Activated CD4-positive, alpha-beta T cell treated with anti-CD3 and anti-CD28 coated beads, Interleukin-2, amount 10 ng/mL, durations not matched to agents 7 days and 5 days (primary cell): Measurements from ENCODE around the gene MVB12A. TPM values are rescaled to one million over a fixed set of nuclear protein-coding genes. Genes with fewer than 3 reads are reported as not detected.

ENCODE experiments used
- CTCF ChIA-PET: fragments of 350-600 bp; sonication (Branson Sonifier 250); formaldehyde crosslinking; loops from one replicate; lab custom pipeline; 2021; ENCODE audit warnings: antibody characterized with exemption; lab: Charles Lee
- POLR2A ChIA-PET: fragments of 350-600 bp; sonication (Branson Sonifier 250); formaldehyde crosslinking; loops from one replicate; lab custom pipeline; 2021; ENCODE audit warnings: antibody characterized with exemption; lab: Charles Lee
- DNase-seq: peaks from one replicate; pipeline ENCODE4 v3.0.0-alpha.2; 2020
- H3K27ac Mint-ChIP-seq: one replicate; pipeline ENCODE4 v1.8.0; 2021; ENCODE audit warnings: mild to moderate bottlenecking, moderate library complexity, mixed read lengths
- H3K27me3 Mint-ChIP-seq: one replicate; pipeline ENCODE4 v1.8.0; 2021; ENCODE audit warnings: mixed read lengths
- H3K36me3 Mint-ChIP-seq: one replicate; pipeline ENCODE4 v1.8.0; 2021; ENCODE audit warnings: low read depth, mixed read lengths
- H3K4me1 Mint-ChIP-seq: one replicate; pipeline ENCODE4 v1.8.0; 2021; ENCODE audit warnings: mixed read lengths
- H3K4me3 Mint-ChIP-seq: one replicate; pipeline ENCODE4 v1.8.0; 2021; ENCODE audit warnings: mild to moderate bottlenecking, moderate library complexity, mixed read lengths
- H3K9me3 Mint-ChIP-seq: one replicate; pipeline ENCODE4 v1.8.0; 2021; ENCODE audit warnings: mixed read lengths
- total RNA-seq, 2 experiments: library from RNA; stranded (reverse); gene quantifications; one replicate each; pipeline ENCODE4 v1.2.3, GENCODE V29; 2021

Gene MVB12A
- 10 to 100 TPM; 33.5 to 44.5 TPM for total RNA-seq

GRCh38 chr19:17419621-17420474 lies at the start of gene MVB12A:
Gene MVB12A, plus strand, starts transcription at chr19:17420047. Its CDS starts 89 bp downstream, at chr19:17420136.
- H3K27me3 Mint-ChIP-seq, result no peaks in the 10 kb centered on the region
- ChIA-PET CTCF (interaction anchor here (0.6 to 1.6 kb wide), 10 partner anchors 9 to 513 kb away, joined by 3 to 7 read pairs (median 4); partner anchors contain the start of genes ANO8, BST2 and CCDC124), POLR2A (interaction anchor here (0.5 to 1.5 kb wide), 2 partner anchors 14 to 118 kb away, joined by 3 to 14 read pairs; partner anchors contain the start of gene BST2)
- peak within 1 kb of the TSS; percentile 91 for H3K4me3 Mint-ChIP-seq
- peaks cover 24% of the 10 kb centered on the region for H3K4me1 Mint-ChIP-seq
- no peaks in the 10 kb centered on the region for H3K9me3 Mint-ChIP-seq
- H3K36me3 Mint-ChIP-seq, result peaks cover 19% of the 10 kb centered on the region
- DNase-seq, result peak; percentile 96
- H3K27ac Mint-ChIP-seq, result peak within 1 kb of the TSS; percentile 93

- ChIA-PET POLR2A (no interaction called here), CTCF (interaction anchor here (0.6 to 0.9 kb wide), 4 partner anchors 9 to 81 kb away, joined by 3 to 5 read pairs (median 4); no protein-coding TSS in a partner anchor)
- Mint-ChIP-seq H3K4me3 (no peak within 1 kb of the TSS), H3K27me3 (peaks cover 9% of the 10 kb centered on the region), H3K27ac (no peak within 1 kb of the TSS), H3K9me3 (peaks cover 10% of the 10 kb centered on the region), H3K4me1 (peaks cover 1% of the 10 kb centered on the region), H3K36me3 (peaks cover 5% of the 10 kb centered on the region)
- no peak for DNase-seq
Observed at GRCh38 chr19:17376935-17377600, 42.8 kb upstream of the MVB12A start, which contains the start of gene PLVAP. Gene PLVAP, minus strand, starts transcription at chr19:17377342. Its CDS starts 54 bp downstream, at chr19:17377288.

- Mint-ChIP-seq H3K36me3 (peaks cover 5% of the 10 kb centered on the region), H3K9me3 (peaks cover 10% of the 10 kb centered on the region), H3K27ac (no peak overlapping the region), H3K4me3 (no peak overlapping the region), H3K27me3 (peaks cover 9% of the 10 kb centered on the region), H3K4me1 (peaks cover 7% of the 10 kb centered on the region)
- POLR2A ChIA-PET, result no interaction called here
- CTCF ChIA-PET, result interaction anchor here (0.6 to 1.1 kb wide), 3 partner anchors 8 to 188 kb away, joined by 4 read pairs; no protein-coding TSS in a partner anchor
- DNase-seq, result no peak
Observed at GRCh38 chr19:17378271-17378670, 41.6 kb upstream of the MVB12A start.

GRCh38 chr19:17379221-17379631 lies 40.6 kb upstream of the MVB12A start:
- Mint-ChIP-seq H3K27ac (no peak overlapping the region), H3K9me3 (peaks cover 10% of the 10 kb centered on the region), H3K27me3 (peaks cover 9% of the 10 kb centered on the region), H3K36me3 (peaks cover 5% of the 10 kb centered on the region), H3K4me3 (no peak overlapping the region), H3K4me1 (peaks cover 11% of the 10 kb centered on the region)
- CTCF ChIA-PET, result interaction anchor here (1.1 kb wide), 1 partner anchor 117 kb away, joined by 3 read pairs; no protein-coding TSS in a partner anchor
- no peak for DNase-seq
- POLR2A ChIA-PET, result no interaction called here

GRCh38 chr19:17380426-17381138 lies 39.3 kb upstream of the MVB12A start:
- no peak for DNase-seq
- POLR2A ChIA-PET, result no interaction called here
- Mint-ChIP-seq H3K27me3 (peaks cover 9% of the 10 kb centered on the region), H3K4me1 (peaks cover 11% of the 10 kb centered on the region), H3K4me3 (no peak overlapping the region), H3K27ac (no peak overlapping the region), H3K9me3 (peaks cover 10% of the 10 kb centered on the region), H3K36me3 (peaks cover 5% of the 10 kb centered on the region)
- CTCF ChIA-PET, result no interaction called here

- no peak overlapping the region for H3K4me3 Mint-ChIP-seq
- no peak overlapping the region for H3K27ac Mint-ChIP-seq
- POLR2A ChIA-PET, result no interaction called here
- H3K36me3 Mint-ChIP-seq, result peaks cover 1% of the 10 kb centered on the region
- H3K4me1 Mint-ChIP-seq, result peaks cover 17% of the 10 kb centered on the region
- peak; percentile 66 for DNase-seq
- CTCF ChIA-PET, result interaction anchor here (0.6 to 2.0 kb wide), 13 partner anchors 8 to 943 kb away, joined by 3 to 11 read pairs (median 3); no protein-coding TSS in a partner anchor
- peaks cover 3% of the 10 kb centered on the region for H3K9me3 Mint-ChIP-seq
- H3K27me3 Mint-ChIP-seq, result peaks cover 22% of the 10 kb centered on the region
Observed at GRCh38 chr19:17385878-17386611, 33.8 kb upstream of the MVB12A start.

GRCh38 chr19:17389288-17389687 lies 30.6 kb upstream of the MVB12A start:
- CTCF ChIA-PET, result interaction anchor here (0.5 to 1.9 kb wide), 7 partner anchors 17 to 982 kb away, joined by 3 to 8 read pairs (median 3); partner anchors contain the start of genes CCDC124 and MRPL34
- POLR2A ChIA-PET, result no interaction called here
- no peak overlapping the region for H3K27ac Mint-ChIP-seq

GRCh38 chr19:17389957-17390664 lies 29.7 kb upstream of the MVB12A start:
- H3K9me3 Mint-ChIP-seq, result peaks cover 3% of the 10 kb centered on the region
- DNase-seq, result no peak
- peaks cover 22% of the 10 kb centered on the region for H3K27me3 Mint-ChIP-seq
- H3K36me3 Mint-ChIP-seq, result peaks cover 5% of the 10 kb centered on the region
- POLR2A ChIA-PET, result no interaction called here
- H3K4me3 Mint-ChIP-seq, result peak overlapping the region; percentile 85
- H3K27ac Mint-ChIP-seq, result no peak overlapping the region
- peaks cover 25% of the 10 kb centered on the region for H3K4me1 Mint-ChIP-seq
- CTCF ChIA-PET, result interaction anchor here (0.6 to 1.5 kb wide), 7 partner anchors 16 to 609 kb away, joined by 3 to 5 read pairs (median 3); partner anchors contain the start of gene MRPL34

More at GRCh38 chr19:17389288-17389687, 30.6 kb upstream of the MVB12A start:
- Mint-ChIP-seq H3K27me3 (peaks cover 22% of the 10 kb centered on the region), H3K4me3 (peak overlapping the region; percentile 1), H3K4me1 (peaks cover 19% of the 10 kb centered on the region), H3K36me3 (peaks cover 3% of the 10 kb centered on the region), H3K9me3 (peaks cover 3% of the 10 kb centered on the region)
- DNase-seq, result no peak

- POLR2A ChIA-PET, result no interaction called here
Observed at GRCh38 chr19:17390665-17391370, 29.0 kb upstream of the MVB12A start.

GRCh38 chr19:17391371-17392151 lies 28.3 kb upstream of the MVB12A start:
- peaks cover 3% of the 10 kb centered on the region for H3K9me3 Mint-ChIP-seq
- ChIA-PET POLR2A (no interaction called here), CTCF (interaction anchor here (0.6 to 1.0 kb wide), 4 partner anchors 9 to 163 kb away, joined by 3 to 5 read pairs (median 4); no protein-coding TSS in a partner anchor)
- H3K4me3 Mint-ChIP-seq, result peak overlapping the region; percentile 63
- peaks cover 22% of the 10 kb centered on the region for H3K27me3 Mint-ChIP-seq
- H3K27ac Mint-ChIP-seq, result peak overlapping the region; percentile 82
- H3K4me1 Mint-ChIP-seq, result peaks cover 30% of the 10 kb centered on the region
- peaks cover 7% of the 10 kb centered on the region for H3K36me3 Mint-ChIP-seq
- DNase-seq, result no peak

More at GRCh38 chr19:17390665-17391370, 29.0 kb upstream of the MVB12A start:
- H3K4me3 Mint-ChIP-seq, result peak overlapping the region; percentile 85
- peak; percentile 88 for DNase-seq
- peaks cover 3% of the 10 kb centered on the region for H3K9me3 Mint-ChIP-seq
- H3K4me1 Mint-ChIP-seq, result peaks cover 30% of the 10 kb centered on the region
- H3K36me3 Mint-ChIP-seq, result peaks cover 7% of the 10 kb centered on the region
- CTCF ChIA-PET, result interaction anchor here (0.6 to 1.0 kb wide), 4 partner anchors 8 to 610 kb away, joined by 3 to 5 read pairs (median 4); no protein-coding TSS in a partner anchor
- peak overlapping the region; percentile 50 for H3K27ac Mint-ChIP-seq
- H3K27me3 Mint-ChIP-seq, result peaks cover 22% of the 10 kb centered on the region
